Trophoblast cell (in vitro differentiated cells and primary cell): Measurements from ENCODE around the gene KLK10.
"Not testable (repeated sequence)": the region's sequence is repeated elsewhere in the genome, so short reads cannot be mapped to it uniquely, and the experiment has no call there.

ENCODE experiments used
- DNase-seq, 2 donors: peaks; one replicate each; pipeline ENCODE4 v3.0.0-alpha.2; 2016
- H2AFZ ChIP-seq: 2 replicates; pipeline ENCODE4 v1.6.1; 2013; ENCODE audit warnings: low read length, moderate library complexity, mild to moderate bottlenecking; ENCODE audit not compliant: insufficient read depth, poor library complexity
- H2AK5ac ChIP-seq: 2 replicates; pipeline ENCODE4 v1.6.1; 2013; ENCODE audit warnings: mild to moderate bottlenecking, low read length
- H2BK120ac ChIP-seq: 2 replicates; pipeline ENCODE4 v1.6.1; 2013; ENCODE audit warnings: low read length, mild to moderate bottlenecking, moderate library complexity; ENCODE audit not compliant: insufficient read depth, poor library complexity
- H2BK12ac ChIP-seq: 2 replicates; pipeline ENCODE4 v1.6.1; 2013; ENCODE audit warnings: mild to moderate bottlenecking, low read length, moderate library complexity
- H2BK5ac ChIP-seq: 2 replicates; pipeline ENCODE4 v1.6.1; 2013; ENCODE audit warnings: low read length, low read depth, moderate library complexity, mild to moderate bottlenecking; ENCODE audit not compliant: poor library complexity
- H3K14ac ChIP-seq: 2 replicates; pipeline ENCODE4 v1.6.1; 2013; ENCODE audit warnings: mild to moderate bottlenecking, low read length
- H3K18ac ChIP-seq: 2 replicates; pipeline ENCODE4 v1.6.1; 2013; ENCODE audit warnings: mild to moderate bottlenecking, low read length
- H3K23ac ChIP-seq: 2 replicates; pipeline ENCODE4 v1.6.1; 2013; ENCODE audit warnings: low read length
- H3K27ac ChIP-seq: 2 replicates; pipeline ENCODE4 v1.5.1; 2013; ENCODE audit warnings: low read depth, mild to moderate bottlenecking, inconsistent platforms, low read length, moderate library complexity
- H3K27me3 ChIP-seq: 2 replicates; pipeline ENCODE4 v1.6.1; 2013; ENCODE audit warnings: inconsistent platforms, mild to moderate bottlenecking, low read length, moderate library complexity; ENCODE audit not compliant: insufficient read depth
- H3K36me3 ChIP-seq, 2 experiments: 1 replicate in 1 of 2; 2 replicates in 1 of 2; pipeline ENCODE4 v1.6.1; 2013; ENCODE audit warnings: low read length in 2 of 2, mild to moderate bottlenecking in 2 of 2, moderate library complexity in 1 of 2; ENCODE audit not compliant: insufficient read depth in 2 of 2, control insufficient read depth in 1 of 2
- H3K4ac ChIP-seq: 2 replicates; pipeline ENCODE4 v1.6.1; 2013; ENCODE audit warnings: low read depth, mild to moderate bottlenecking, low read length, moderate library complexity
- H3K4me1 ChIP-seq, 2 experiments: 1 replicate in 1 of 2; 2 replicates in 1 of 2; pipeline ENCODE4 v1.6.1; 2013; ENCODE audit warnings: low read length in 2 of 2, mild to moderate bottlenecking in 2 of 2, moderate library complexity in 1 of 2; ENCODE audit not compliant: insufficient read depth in 2 of 2, control insufficient read depth in 1 of 2
- H3K4me2 ChIP-seq: 2 replicates; pipeline ENCODE4 v1.6.1; 2013; ENCODE audit warnings: inconsistent platforms, mild to moderate bottlenecking, low read length, moderate library complexity
- H3K4me3 ChIP-seq: 2 replicates; pipeline ENCODE4 v1.5.1; 2013; ENCODE audit warnings: mild to moderate bottlenecking, low read depth, low read length, inconsistent platforms
- H3K79me1 ChIP-seq: one replicate; pipeline ENCODE4 v1.6.1; 2013; ENCODE audit warnings: low read length
- H3K79me2 ChIP-seq: 2 replicates; pipeline ENCODE4 v1.6.1; 2013; ENCODE audit warnings: low read length, mild to moderate bottlenecking; ENCODE audit not compliant: control insufficient read depth, insufficient read depth, poor library complexity
- H3K9ac ChIP-seq: 2 replicates; pipeline ENCODE4 v1.6.1; 2013; ENCODE audit warnings: mild to moderate bottlenecking, low read length
- H3K9me3 ChIP-seq: 2 replicates; pipeline ENCODE4 v1.6.1; 2013; ENCODE audit warnings: low read depth, mild to moderate bottlenecking, control low read depth, inconsistent platforms, low read length; ENCODE audit not compliant: insufficient read depth
- H4K12ac ChIP-seq: 2 replicates; pipeline ENCODE4 v1.6.1; 2013; ENCODE audit warnings: low read depth, mild to moderate bottlenecking, low read length, moderate library complexity
- H4K8ac ChIP-seq: 2 replicates; pipeline ENCODE4 v1.6.1; 2013; ENCODE audit warnings: low read depth, mild to moderate bottlenecking, low read length, moderate library complexity
- H4K91ac ChIP-seq: one replicate; pipeline ENCODE4 v1.6.1; 2013; ENCODE audit warnings: low read depth, mild to moderate bottlenecking, low read length, moderate library complexity
- WGBS: extraction: QIAGEN DNeasy Blood & Tissue Kit; methylation state at CpG from one replicate; pipeline ENCODE4 v1.1.7; 2013; ENCODE audit warnings: missing lambda C conversion rate; ENCODE audit not compliant: insufficient read length, insufficient coverage; ENCODE audit errors: extremely low coverage; 5-methylcytosine and 5-hydroxymethylcytosine counted together

KLK10 gene

GRCh38 chr19:50998061-50998460, 21.4 kb downstream of the KLK10 start:
- Histone ChIP-seq H3K9me3 (no peaks in the 10 kb centered on the region), H2BK5ac (no peak overlapping the region), H2AFZ (no peak overlapping the region)

GRCh38 chr19:50994129-50994528, 25.4 kb downstream of the KLK10 start:
- no peaks in the 10 kb centered on the region for H3K79me2 ChIP-seq
- no peak overlapping the region for H4K8ac ChIP-seq
- no peak overlapping the region for H2BK5ac ChIP-seq
- no peaks in the 10 kb centered on the region for H3K36me3 ChIP-seq
- H3K4me2 ChIP-seq = no peak overlapping the region
- H3K4me1 ChIP-seq = no peaks in the 10 kb centered on the region
- H3K27ac ChIP-seq = no peak overlapping the region
- no peak overlapping the region for H3K23ac ChIP-seq
- H2BK120ac ChIP-seq = no peak overlapping the region
- H3K14ac ChIP-seq = no peak overlapping the region
- H3K27me3 ChIP-seq = no peaks in the 10 kb centered on the region
- no peak overlapping the region for H2AK5ac ChIP-seq
- no peak overlapping the region for H4K91ac ChIP-seq
- no peak overlapping the region for H3K18ac ChIP-seq
- H3K9ac ChIP-seq = no peak overlapping the region
- H2BK12ac ChIP-seq = no peak overlapping the region
- H3K4ac ChIP-seq = no peak overlapping the region
- H2AFZ ChIP-seq = no peak overlapping the region
- no peak overlapping the region for H4K12ac ChIP-seq
- no peak for DNase-seq
- H3K79me1 ChIP-seq = no peaks in the 10 kb centered on the region
- WGBS = no CpG with 5 or more reads among the region's 2 CpGs
- H3K4me3 ChIP-seq = no peak overlapping the region
- no peaks in the 10 kb centered on the region for H3K9me3 ChIP-seq

More at GRCh38 chr19:50998061-50998460, 21.4 kb downstream of the KLK10 start:
- Histone ChIP-seq H3K14ac (no peak overlapping the region), H2BK12ac (no peak overlapping the region), H3K27me3 (no peaks in the 10 kb centered on the region), H3K79me1 (no peaks in the 10 kb centered on the region), H2BK120ac (no peak overlapping the region), H3K36me3 (no peaks in the 10 kb centered on the region), H3K4me1 (peaks cover 7 to 13% of the 10 kb centered on the region in 2 experiments), H3K27ac (no peak overlapping the region), H3K23ac (no peak overlapping the region), H3K4me2 (no peak overlapping the region), H3K79me2 (no peaks in the 10 kb centered on the region), H3K4me3 (no peak overlapping the region), H3K18ac (no peak overlapping the region), H4K91ac (no peak overlapping the region), H4K12ac (no peak overlapping the region), H2AK5ac (no peak overlapping the region), H4K8ac (no peak overlapping the region), H3K9ac (no peak overlapping the region), H3K4ac (no peak overlapping the region)
- 100% methylated on average over 2 of the region's 5 CpGs for WGBS
- no peak for DNase-seq

GRCh38 chr19:50992666-50993035, 26.9 kb downstream of the KLK10 start:
- no peak overlapping the region for H4K12ac ChIP-seq
- H3K4me3 ChIP-seq = no peak overlapping the region
- no peaks in the 10 kb centered on the region for H3K4me1 ChIP-seq
- no peaks in the 10 kb centered on the region for H3K36me3 ChIP-seq
- WGBS = no CpG with 5 or more reads among the region's 2 CpGs
- H3K79me2 ChIP-seq = no peaks in the 10 kb centered on the region
- no peak overlapping the region for H3K27ac ChIP-seq
- no peak overlapping the region for H3K4ac ChIP-seq
- no peak overlapping the region for H2BK5ac ChIP-seq
- H3K27me3 ChIP-seq = no peaks in the 10 kb centered on the region
- H4K8ac ChIP-seq = no peak overlapping the region
- no peak overlapping the region for H2BK12ac ChIP-seq
- no peak overlapping the region for H3K9ac ChIP-seq
- H4K91ac ChIP-seq = no peak overlapping the region
- H2BK120ac ChIP-seq = no peak overlapping the region
- H3K79me1 ChIP-seq = no peaks in the 10 kb centered on the region
- no peak overlapping the region for H3K18ac ChIP-seq
- no peak overlapping the region for H3K23ac ChIP-seq
- H3K14ac ChIP-seq = no peak overlapping the region
- DNase-seq = no peak
- no peaks in the 10 kb centered on the region for H3K9me3 ChIP-seq
- no peak overlapping the region for H2AK5ac ChIP-seq
- no peak overlapping the region for H3K4me2 ChIP-seq
- no peak overlapping the region for H2AFZ ChIP-seq

- WGBS = no CpG with 5 or more reads among the region's 14 CpGs
- not testable (repeated sequence) for H2BK5ac ChIP-seq, H2BK12ac ChIP-seq, H3K36me3 ChIP-seq, H3K9ac ChIP-seq, DNase-seq, H3K18ac ChIP-seq, H4K91ac ChIP-seq, H3K27ac ChIP-seq, H3K4ac ChIP-seq, H3K9me3 ChIP-seq, H3K79me2 ChIP-seq, H3K23ac ChIP-seq, H4K12ac ChIP-seq, H2BK120ac ChIP-seq, H4K8ac ChIP-seq, H3K79me1 ChIP-seq, H3K27me3 ChIP-seq, H3K4me3 ChIP-seq, H2AFZ ChIP-seq, H3K4me1 ChIP-seq, H2AK5ac ChIP-seq, H3K14ac ChIP-seq, H3K4me2 ChIP-seq
These were observed 35.1 kb downstream of the KLK10 start for GRCh38 chr19:50984416-50984815.
